ENCODE data around the gene CDIPT. TPM values are rescaled to one million over a fixed set of nuclear protein-coding genes. Genes with fewer than 3 reads are reported as not detected.
"Not testable (repeated sequence)": the region's sequence is repeated elsewhere in the genome, so short reads cannot be mapped to it uniquely, and the experiment has no call there.

CDIPT gene, protein sequence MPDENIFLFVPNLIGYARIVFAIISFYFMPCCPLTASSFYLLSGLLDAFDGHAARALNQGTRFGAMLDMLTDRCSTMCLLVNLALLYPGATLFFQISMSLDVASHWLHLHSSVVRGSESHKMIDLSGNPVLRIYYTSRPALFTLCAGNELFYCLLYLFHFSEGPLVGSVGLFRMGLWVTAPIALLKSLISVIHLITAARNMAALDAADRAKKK
- 77.2 and 80.9 TPM in 2 replicates for total RNA-seq (2014; rRNA removed; shearing (Covaris generic))
- 61.9 and 73.0 TPM in 2 replicates for polyA plus RNA-seq (2015; cell fraction: cytosol; rRNA removed)
- polyA plus RNA-seq (2015; cell fraction: nucleus; rRNA removed): 47.6 and 56.4 TPM in 2 replicates

- DNase-seq (ENCODE audit: low read depth): peak; percentile 91
These were observed at the start of gene CDIPT for GRCh38 chr16:29862884-29863668. TSS of gene CDIPT (minus strand) at chr16:29863226. CDS start at chr16:29862857, 369 bp downstream.

GRCh38 chr16:29912087-29912486 is 49.1 kb upstream of the CDIPT start:
- DNase-seq (ENCODE audit: low read depth): no peak

GRCh38 chr16:29911676-29912010 is 48.6 kb upstream of the CDIPT start:
- DNase-seq (ENCODE audit: low read depth): no peak

DNA sequence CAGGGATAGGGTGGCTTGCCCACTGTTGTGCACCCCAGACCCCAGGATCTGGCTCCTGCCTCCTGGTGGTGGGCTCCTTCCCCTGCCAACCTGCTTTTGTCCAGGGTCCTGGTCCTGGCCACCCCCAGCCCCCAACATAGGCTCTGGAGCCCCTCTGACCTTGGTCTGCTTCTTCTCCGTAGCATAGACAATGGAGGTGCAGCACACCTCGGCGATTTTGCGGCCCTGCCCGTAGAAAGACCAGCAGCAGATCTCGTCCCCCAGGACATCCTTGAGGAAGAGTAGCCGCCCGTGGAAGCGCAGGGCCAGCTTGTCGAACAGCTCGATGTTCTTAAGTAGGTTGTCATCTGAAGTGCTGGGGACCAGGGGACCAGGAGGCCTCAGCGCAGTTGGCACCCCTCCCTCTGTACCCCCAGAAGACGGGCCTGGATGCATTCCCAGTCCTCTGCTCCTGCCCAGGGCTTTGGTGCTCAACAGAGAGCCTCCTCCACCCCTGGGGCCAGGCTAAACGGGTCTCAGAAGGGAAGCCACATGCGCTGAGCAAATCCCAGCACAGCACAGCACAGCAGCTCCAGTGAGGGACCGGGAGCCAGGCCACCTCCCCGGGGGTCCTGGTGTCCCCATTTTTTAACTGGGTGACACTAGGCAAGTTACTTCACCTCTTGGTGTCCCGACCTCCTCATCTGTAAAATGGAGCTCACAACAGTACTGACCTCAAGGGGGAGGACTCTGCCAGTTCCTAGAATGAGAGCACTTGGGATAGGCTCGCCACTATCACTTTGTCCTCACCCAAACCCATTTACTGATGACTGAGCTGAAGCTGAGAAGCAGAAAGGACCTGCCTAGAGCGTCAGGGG is 48.0 kb upstream of the CDIPT start:
- DNase-seq (ENCODE audit: low read depth): no peak

DNA sequence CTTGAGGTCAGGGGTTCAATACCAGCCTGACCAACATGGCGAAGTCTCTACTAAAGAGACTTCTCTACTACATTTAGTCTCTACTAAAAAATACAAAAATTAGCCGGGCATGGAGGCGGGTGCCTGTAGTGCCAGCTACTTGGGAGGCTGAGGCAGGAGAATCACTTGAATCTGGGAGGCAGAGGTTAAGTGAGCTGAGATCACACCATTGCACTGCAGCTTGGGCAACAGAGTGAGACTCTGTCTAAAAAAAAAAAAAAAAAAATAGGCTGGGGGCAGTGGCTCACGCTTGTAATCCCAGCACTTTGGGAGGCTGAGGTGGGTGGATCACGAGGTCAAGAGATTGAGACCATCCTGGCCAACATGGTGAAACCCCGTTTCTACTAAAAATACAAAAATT is 46.8 kb upstream of the CDIPT start:
- DNase-seq (ENCODE audit: low read depth): not testable (repeated sequence)

DNA sequence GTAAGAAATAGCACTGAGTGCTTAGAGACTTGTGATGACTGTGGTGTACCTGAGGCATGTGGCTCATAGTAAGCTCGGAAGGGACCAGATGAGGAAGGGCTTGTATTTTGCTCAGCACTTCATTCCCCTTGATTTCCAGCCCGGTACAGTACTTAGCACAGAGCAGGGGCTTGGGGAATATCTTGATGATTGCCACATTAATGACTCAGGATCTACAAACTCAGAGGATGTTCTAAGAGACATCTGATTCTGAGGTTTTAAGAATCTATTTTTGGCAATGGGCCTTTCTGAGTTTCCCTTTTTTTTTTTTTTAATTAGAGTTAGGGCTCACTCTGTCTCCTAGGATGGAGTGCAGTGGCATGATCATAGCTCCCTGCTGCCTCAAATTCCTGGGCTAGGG is 46.4 kb upstream of the CDIPT start:
- peak; percentile 25 for DNase-seq (ENCODE audit: low read depth)

DNA sequence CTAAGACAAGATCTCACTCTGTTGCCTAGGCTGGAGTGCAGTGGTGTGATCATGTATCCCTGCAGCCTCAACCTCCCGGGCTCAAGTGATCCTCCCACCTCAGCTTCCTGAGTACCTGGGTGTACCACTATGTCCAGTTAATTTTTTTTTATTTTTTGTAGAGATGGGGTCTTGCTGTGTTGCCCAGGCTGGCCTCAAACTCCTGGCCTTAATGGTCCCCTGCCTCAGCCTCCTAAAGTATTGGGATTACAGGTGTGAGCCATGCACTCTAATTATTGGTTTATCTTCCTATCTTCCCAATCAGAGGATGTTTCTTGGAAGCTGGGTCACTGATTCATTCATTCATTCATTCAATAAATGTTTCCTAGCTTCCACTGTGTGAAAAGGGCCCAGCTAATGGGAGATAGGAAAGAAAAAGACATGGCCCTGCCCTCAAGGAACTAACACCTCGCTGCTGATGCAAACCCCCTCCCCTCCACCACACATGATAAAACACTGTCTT is 45.7 kb upstream of the CDIPT start:
- DNase-seq (ENCODE audit: low read depth): no peak

DNA sequence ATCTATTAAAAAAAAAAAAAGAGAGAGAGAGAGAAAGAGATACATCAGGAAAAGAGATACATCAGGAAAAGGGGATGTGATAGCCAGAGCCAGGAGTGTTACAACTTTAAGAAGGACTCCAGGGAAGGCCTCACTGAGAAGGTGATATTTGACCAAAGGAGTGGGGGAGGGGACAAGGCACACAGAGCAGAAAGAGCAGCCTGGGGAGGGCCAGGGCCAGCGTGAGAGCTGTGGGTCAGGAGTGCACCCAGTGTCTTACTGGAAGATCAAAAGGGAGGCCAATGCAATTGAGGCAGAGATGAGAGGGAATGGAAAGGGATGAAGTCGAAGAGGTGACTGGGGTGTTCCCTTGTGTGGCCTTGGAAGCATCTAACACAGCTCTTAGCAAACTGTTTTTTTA is 44.9 kb upstream of the CDIPT start:
- no peak for DNase-seq (ENCODE audit: low read depth)

DNA sequence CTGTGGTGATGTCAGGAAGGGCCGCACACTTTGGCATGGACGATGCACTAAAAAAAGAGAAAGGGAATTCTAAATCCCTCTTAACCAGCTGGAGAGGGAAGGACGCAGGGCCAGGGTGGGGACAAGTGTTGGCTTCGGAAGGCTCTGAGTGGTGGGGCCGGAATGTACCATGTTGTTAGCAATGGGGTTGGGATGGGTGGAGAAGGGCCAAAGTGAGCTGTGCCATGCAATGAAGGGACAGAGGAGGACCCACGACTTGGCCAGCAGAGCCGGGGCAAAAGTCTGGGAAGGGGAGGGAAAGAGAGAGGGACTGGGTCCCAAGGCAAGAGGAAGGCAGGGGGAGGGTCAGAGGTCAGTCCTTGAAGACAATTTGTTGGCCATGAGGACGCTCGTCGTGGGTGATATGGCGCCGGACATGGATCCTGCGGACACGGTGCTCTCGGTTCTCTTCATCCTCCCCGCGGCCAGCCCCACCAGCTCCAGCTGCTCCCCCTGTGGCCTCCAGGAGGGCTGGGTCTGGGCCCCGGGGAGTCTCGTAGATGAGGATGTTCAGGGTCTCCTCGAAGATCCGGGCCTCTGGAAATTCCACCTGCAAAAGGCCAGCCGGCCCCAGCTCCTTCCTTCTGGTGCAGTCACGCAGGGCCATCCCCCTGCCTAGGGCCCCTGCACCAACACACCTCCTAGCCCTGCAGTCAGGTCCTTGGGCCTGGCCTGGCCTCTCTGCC is 43.7 kb upstream of the CDIPT start:
- DNase-seq (ENCODE audit: low read depth): no peak

DNA sequence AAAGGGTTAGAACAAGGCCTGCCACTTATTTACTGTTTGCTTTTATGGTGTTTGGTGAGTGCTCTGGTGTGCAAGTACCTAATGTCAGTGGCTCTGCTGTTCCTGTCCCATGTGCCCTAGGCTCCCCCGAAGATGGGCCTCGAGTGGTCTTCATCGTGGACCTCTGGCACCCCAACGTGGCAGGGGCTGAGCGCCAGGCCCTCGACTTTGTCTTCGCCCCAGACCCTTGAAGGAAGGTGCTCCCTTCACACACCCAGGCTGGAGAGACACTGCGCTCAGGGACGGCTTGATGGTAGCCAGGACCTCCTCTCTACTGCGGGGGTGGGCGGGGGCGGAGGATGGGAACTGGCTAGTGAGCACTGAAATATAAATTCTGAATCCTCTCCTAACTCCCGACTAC is 42.6 kb upstream of the CDIPT start:
- no peak for DNase-seq (ENCODE audit: low read depth)

GRCh38 chr16:29904947-29905346 is 41.9 kb upstream of the CDIPT start:
- DNase-seq (ENCODE audit: low read depth): no peak

- DNase-seq (ENCODE audit: low read depth): no peak
These were observed 40.6 kb upstream of the CDIPT start for GRCh38 chr16:29903590-29903989.

DNA sequence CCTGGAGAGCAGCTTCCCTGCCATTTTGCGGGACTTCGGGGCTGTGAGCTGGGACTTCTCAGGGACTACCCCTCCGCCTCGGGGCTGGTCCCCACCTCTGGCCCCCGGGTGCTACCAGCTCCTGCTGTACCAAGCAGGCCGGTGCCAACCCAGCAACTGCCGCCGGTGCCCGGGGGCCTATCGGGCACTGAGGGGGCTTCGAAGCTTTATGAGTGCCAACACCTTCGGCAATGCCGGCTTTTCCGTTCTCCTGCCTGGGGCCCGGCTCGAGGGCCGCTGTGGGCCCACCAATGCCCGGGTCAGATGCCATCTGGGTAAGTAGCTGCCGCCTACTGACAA is 38.5 kb upstream of the CDIPT start:
- no peak for DNase-seq (ENCODE audit: low read depth)

DNA sequence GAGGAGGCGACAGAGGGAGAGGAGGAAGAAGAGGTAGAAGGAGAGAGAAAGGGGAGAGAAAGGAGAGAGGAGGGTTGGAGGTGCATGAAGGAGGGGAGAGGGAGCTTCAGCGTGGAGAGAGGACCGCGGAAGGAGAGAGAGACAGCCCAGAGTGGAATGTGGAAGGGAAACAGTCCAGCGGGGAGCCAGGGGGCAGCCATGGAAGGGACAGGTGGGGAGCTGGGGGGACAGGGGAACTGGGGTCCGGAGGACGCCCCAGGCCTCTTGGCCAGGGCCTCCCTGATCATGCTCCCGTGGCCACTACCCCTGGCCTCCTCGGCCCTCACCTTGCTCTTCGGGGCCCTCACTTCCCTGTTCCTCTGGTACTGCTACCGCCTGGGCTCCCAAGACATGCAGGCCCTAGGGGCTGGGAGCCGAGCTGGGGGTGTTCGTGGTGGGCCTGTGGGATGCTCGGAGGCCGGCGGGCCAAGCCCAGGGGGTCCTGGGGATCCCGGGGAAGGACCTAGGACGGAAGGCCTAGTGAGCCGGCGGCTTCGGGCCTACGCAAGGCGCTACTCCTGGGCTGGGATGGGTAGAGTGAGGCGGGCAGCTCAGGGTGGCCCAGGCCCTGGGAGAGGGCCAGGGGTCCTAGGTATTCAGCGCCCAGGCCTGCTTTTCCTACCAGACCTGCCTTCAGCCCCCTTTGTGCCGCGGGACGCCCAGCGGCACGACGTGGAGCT is 38.0 kb upstream of the CDIPT start:
- DNase-seq (ENCODE audit: low read depth): no peak

DNA sequence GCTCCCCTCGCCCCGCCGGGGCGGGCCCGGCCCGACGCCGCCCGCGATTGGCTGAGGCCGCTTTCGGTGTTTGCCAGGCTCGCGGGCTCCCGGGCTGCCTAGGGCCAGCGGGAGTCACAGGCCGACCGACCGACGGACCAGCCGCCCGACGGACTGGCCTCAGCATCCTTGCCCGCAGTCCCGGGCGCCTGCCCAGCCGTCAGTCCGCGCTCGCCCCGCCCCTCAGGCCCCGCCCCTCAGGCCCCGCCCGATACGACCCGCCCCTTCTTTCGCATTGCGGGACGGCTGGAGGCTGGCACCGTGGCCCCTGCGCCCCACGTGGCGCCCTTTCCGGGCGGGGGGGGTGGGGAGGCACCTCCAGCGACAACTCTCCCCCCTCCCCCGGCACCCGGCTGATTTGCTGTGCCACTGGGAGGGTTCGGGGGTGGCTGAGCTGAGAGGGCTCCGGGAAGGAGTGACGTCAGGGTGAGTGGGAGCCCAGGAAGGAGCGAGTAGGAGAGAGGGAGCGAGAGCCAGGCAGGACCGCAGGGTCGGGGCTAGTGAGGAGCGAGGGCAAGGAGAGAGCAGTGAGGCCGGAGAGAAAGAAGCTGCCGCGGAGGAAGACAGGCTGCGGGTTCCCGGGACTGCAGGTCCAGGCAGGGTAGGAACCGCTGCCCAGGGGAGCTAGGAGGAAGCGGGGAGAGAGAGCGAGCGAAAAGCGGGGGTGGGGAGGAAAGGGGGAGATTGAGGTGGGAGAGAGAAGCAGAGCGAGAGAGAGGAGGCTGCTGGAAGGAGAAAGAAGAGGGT is 37.3 kb upstream of the CDIPT start, which contains the start of gene ASPHD1:
ASPHD1 (plus strand) TSS at position 387 of the 786 bp plus-strand sequence. CDS start 484 bp downstream, outside the sequence.
- DNase-seq (ENCODE audit: low read depth): peak; percentile 89

DNA sequence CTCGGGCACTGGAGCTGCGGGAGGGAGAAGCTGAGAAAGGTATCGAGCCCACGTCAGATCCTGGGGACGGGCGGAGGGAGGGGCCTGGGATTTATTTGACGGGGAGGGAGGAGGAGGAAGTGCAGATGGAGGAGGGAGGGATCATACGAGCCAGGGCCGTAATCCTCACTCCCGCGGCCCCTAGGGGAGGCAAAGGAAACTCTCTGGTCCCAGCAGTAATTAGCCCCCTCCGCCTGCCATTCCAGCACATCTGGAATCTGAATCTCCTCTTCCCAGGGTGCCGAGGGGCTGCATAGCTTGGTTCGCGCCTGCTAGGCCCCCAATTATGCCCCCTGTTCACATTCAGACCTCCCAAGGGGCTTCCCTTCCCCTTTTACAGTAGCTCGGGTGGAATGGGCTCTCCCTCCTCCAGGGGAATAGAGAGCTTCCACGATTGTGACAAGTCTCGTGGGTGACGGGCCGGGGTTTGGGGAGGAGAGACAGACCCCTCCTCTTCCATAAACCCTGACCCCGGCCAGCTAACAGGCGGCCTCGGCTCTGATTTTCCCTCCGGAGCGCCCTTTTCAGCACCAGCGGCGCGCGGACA is 36.6 kb upstream of the CDIPT start, which contains the start of gene SEZ6L2:
SEZ6L2 (minus strand) TSS at position 35 of the 586 bp plus-strand sequence. CDS start 531 bp downstream, outside the sequence.
- peak; percentile 91 for DNase-seq (ENCODE audit: low read depth)

- no peak for DNase-seq (ENCODE audit: low read depth)
These were observed 35.9 kb upstream of the CDIPT start for GRCh38 chr16:29898804-29899515.

DNA sequence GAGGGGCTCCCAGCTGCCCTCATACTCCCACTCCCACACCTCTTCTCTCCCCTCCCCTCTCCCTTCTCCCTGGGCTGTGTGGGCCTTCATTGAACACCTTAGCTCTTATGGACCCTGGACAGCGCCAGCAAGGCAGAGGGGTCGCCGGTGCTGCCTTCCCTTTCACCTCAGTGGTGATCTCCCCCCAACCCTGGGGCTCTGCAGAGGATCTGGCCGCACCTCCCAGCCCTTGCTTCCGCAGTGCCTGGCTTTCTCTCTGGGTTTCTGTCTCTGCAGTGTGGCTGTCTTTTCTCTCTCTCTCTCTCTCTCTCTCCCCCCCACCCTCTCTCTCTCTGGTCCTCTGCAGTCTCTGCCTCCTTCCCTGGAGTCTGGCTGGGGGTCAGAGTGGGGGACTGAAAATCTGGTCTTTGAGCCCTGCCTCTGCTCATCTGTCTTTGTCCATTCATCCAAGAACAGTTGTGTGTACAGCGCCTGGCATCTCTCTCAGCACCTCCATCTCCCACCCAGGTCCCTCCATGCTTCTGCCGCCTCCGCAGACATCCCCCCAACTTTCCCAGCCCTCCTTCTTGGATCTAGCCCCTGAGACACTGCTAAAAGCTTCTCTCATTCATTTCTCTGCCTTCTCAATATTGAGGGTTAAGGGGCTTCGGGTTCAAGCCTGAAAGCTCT is 35.2 kb upstream of the CDIPT start:
- DNase-seq (ENCODE audit: low read depth): no peak
